Myocyte (in vitro differentiated cells): ENCODE results near the gene MTG1. TPM values are rescaled to one million over a fixed set of nuclear protein-coding genes. Genes with fewer than 3 reads are reported as not detected.

Source experiments
- DNase-seq: peaks from one replicate; pipeline ENCODE4 v3.0.0-alpha.2; 2012; ENCODE audit warnings: low read depth
- total RNA-seq: library from RNA; depleted of rRNA; stranded (reverse); fragments of >200 nt; gene quantifications from 2 replicates; pipeline ENCODE4 v1.2.3, GENCODE V29; 2014

The MTG1 gene
- total RNA-seq, 1 donor from 2014 or later = 24.8 TPM

- DNase-seq = no peak
Observed at GRCh38 chr10:133444342-133445267, 50.6 kb downstream of the MTG1 start.

DNA sequence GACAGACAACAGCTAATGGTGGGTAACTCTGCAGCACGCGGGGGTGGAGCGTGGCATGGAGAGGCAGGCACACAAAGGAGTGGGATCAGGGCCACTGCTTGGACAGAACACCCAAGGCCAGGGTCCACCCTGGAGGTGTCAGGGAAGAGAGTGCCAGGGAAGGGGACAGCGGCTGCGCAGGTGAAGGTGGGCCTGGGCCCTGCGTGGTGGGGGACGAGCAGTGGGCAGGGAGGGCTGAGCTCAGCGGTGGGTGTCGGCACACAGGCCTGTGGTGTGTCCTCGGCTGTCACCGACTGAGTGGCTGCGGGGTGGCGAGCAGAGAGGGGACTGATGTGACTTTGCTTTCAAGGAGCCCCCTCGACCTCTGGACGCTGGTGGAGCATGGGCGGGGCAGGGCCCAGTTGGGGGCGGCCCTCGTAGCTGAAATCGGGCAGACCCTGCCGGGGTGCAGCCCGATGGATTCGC is 51.3 kb downstream of the MTG1 start:
- no peak for DNase-seq

GRCh38 chr10:133445751-133446708 is 52.1 kb downstream of the MTG1 start:
- DNase-seq = no peak

DNA sequence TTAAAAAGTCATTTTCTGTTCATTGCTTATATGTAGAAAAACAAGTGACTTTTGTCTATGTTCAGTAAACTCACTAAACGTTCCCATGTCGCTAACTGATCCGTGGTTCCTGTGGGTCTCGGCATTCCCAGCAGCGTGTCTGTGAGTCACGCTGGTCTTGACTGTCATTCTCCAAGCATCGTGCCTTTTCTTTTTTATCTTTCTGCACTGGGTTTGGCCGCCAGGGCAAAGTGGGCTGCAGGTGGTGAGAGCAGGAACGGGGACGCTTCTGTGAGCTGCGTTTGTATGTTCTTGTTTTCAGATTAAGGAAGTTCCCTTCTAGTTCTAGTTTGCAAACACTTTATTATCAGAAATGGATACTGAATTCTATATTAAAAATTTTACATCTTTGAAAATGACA is 53.0 kb downstream of the MTG1 start:
- DNase-seq = no peak

- no peak for DNase-seq
Observed at GRCh38 chr10:133448120-133448519, 54.2 kb downstream of the MTG1 start.

DNA sequence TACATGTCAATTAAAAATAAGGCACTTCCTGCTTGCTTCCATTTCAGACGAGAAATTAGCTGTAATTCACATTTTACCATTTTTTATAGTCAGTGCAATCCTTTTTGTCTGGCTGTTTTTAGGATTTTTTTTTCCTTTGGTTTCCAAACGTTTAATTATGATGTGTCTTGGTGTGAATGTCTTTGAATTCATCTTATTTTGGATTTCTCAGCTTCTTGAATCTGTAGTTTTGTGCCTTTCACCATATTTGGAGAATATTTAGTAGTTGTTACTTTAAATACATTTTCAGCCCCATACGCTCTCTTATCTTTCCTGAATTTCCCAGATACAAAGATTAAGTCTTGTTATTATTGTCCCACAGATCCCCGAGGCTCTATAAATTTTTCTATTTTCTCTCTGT is 57.4 kb downstream of the MTG1 start:
- DNase-seq = no peak

DNA sequence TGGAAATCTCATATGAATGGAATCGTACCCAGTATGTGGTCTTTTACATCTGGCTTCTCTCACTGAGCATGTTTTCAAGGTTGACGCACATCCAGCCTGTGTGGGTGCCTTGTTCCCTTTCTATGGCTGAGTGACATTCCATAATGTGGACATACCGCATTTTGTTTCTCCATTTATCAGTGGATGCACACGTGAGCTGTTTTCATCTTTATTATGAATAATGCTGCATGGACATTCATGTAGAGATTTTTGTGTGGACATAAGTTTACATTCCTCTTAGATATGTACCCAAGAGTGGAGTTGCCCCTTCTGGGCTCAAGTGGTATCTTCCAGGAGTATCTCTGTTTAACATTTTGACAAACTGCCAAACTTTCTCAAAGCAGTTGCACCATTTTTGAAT is 58.5 kb downstream of the MTG1 start:
- no peak for DNase-seq

GRCh38 chr10:133453516-133454203 is 59.7 kb downstream of the MTG1 start, which contains the start of gene SCART1:
Gene SCART1, plus strand, starts transcription at chr10:133453945. Its CDS starts 53 bp downstream, at chr10:133453998.
- DNase-seq = no peak

- no peak for DNase-seq
Observed at GRCh38 chr10:133454204-133454893, 60.4 kb downstream of the MTG1 start.

DNA sequence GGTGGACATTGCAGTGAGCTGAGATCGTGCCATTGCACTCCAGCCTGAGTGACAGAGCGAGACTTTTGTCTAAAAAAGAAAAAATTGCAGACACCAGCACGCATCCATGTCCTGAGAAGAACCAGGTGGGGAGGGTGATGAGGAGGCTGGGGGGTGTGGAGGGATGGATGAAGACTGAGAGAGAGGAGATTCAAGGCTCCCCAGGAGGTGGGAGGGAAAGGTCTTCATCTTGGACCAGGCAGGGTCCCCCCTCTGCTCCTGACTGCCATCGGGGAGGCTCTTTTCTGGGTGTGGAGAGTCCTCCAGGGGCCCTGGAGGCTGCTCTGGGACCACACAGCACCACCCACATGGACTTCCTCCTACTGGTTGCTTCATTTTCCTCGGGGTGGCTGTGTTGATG is 61.2 kb downstream of the MTG1 start:
- DNase-seq = no peak

- no peak for DNase-seq
Observed at GRCh38 chr10:133455611-133456031, 61.7 kb downstream of the MTG1 start.

DNA sequence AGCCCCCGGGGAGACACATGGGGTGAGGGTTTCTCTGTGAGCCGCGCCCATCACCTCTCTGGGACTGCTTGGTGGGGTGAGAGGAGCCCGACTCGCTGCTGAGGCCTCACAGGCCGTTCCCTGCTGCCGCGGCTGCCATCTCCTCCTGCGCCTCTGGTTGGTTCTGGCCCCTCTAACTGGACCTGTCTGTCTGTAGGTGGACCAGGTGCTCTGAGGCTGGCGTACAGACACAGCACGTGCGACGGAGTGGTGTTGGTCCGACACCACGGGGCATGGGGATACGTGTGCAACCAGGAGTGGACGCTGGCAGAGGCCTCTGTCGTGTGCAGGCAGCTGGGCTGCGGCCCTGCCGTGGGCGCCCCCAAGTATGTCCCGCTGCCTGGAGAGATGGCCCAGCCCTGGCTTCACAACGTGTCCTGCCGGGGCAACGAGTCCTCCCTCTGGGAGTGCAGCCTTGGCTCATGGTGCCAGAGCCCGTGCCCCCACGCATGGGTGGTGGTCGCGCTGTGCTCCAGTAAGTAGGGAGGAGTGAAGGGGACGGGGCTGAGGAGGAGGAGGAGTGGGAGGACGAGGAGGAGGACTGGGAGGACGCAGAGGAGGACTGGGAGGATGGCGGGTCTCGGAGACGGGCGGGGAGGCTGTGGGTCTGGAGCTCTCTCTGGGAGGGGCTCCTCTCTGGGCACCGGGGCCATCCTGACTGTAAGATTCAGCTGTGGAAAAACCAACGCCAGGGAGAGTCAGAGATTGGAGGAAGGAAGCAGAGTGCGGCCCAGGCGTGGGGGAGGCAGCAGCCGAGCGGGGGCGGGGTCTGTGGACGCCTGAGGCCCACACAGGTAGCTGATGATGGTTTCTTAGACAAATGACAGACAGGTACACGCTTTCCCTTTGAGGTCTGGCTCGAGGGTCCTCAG is 62.3 kb downstream of the MTG1 start:
- no peak for DNase-seq

DNA sequence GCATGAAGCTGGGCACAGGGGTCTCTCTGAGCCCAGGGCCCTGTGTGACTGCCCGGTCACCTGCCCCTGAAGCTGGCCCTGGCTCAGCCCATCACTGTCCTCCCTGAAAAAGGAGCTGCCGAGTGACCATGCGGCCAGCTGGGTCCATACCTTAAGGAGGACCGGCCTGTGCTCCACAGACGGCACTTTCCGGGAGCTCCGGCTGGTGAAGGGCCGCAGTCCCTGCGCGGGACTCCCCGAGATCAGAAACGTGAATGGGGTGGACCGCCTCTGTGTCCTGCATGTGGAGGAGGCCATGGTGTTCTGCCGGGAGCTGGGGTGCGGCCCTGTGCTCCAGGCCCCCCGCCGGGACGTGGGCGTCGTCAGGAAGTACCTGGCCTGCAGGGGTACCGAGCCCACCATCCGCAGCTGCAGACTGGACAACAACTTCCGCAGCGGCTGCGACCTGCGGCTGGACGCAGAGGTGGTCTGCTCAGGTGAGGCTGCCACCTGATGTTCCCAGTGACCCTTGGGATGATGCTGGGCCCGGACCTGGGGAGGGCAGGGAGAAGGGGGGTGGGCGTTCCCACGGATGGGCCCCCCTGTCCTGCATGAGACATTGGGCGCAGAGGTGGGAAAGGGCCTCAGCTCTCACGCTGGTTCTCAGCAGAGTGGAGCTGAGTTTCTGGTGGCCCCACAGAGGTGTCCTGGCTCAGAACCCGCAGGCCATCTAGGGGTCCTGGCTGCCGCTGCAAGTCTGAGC is 63.3 kb downstream of the MTG1 start:
- no peak for DNase-seq

DNA sequence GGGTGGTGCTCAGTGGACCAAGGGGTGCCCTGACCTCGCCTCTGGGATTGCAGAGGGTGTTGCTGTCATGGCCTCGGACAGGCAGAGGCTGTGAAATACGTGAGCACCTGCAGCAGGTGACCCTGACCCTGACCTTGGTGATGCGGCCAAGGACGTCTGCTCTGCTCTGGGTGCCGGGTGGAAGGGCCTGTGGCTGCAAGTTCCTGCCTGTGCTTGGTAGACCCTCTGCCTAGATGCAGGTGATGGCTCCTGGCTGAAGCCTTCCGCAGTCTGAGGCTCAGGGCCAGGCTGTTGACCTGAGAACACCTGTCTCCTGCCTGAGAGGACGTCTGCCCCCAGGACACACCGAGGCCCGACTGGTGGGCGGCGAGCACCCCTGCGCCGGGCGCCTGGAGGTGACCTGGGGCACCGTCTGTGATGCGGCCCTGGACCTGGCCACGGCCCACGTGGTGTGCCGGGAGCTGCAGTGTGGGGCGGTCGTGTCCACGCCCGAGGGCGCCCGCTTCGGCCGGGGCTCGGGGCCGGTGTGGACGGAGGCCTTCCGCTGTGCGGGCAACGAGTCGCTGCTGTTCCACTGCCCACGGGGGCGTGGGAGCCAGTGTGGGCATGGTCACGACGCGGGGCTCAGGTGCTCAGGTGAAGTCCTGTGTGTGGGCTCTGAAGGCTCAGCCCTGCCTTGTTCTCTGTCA is 64.2 kb downstream of the MTG1 start:
- DNase-seq = no peak

DNA sequence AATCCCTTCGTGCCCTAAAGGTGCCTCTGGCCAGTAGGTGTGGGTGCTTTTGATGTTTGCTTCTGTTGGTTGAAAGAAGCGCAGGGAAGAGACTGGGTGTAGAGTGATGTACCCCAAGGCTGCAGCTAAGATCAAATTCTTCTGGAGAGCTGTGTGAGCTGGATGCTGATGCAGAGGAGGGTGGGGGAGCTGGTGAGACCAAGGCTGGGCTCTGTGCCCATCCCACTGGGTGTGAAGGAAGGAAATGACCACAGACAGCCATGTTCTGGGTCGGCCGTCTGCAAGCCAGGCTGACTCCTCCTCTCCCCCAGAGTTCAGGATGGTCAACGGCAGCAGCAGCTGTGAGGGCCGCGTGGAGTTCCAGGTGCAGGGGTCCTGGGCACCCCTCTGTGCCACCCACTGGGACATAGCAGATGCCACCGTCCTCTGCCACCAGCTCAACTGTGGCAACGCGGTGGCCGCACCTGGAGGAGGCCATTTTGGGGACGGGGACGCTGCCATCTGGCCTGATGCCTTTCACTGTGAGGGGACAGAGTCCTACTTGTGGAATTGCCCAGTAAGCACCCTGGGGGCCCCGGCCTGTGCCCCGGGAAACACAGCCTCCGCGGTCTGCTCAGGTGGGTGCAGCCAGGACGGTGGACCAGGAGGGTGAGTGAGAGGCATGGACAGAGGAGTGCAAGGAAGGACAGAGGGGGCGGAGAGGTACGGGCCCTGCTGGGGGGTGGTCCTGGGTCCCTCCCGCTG is 64.9 kb downstream of the MTG1 start:
- no peak for DNase-seq

DNA sequence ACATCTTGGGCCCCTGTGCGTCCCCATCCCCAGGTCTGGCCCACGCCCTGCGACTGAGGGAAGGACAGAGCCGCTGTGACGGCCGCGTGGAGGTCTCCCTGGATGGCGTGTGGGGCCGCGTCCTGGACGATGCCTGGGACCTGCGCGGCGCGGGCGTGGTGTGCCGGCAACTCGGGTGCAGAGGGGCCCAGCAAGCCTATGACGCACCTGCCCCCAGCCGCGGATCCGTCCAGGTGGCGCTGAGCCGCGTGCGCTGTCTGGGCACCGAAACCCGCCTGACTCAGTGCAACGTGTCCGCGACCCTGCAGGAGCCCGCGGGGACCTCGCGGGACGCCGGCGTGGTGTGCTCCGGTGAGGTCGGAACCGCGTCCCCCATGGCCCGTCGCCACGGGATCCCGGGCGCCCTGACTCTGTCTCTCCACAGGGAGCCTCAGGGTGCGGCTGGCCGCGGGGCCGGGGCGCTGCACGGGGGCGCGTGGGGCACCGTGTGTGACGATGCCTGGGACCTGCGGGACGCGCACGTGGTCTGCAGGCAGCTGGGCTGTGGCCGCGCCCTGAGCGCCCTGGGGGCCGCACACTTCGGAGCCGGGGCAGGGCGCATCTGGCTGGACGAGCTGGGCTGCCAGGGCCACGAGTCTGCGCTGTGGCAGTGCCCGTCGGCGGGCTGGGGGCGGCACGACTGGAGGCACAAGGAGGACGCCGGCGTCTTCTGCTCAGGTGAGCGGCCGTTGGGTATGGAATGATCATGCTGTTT is 65.7 kb downstream of the MTG1 start:
- DNase-seq = no peak
